GF-D8 (cell line): ENCODE data around the gene MON1A.
"Not testable (repeated sequence)": the region's sequence is repeated elsewhere in the genome, so short reads cannot be mapped to it uniquely, and the experiment has no call there.

Experiments used
- DNase-seq: peaks from one replicate; lab custom pipeline; 2025; lab: John Stamatoyannopoulos, UW

The MON1A gene

GRCh38 chr3:49917806-49918590 lies 11.6 kb downstream of the MON1A start:
- peak; percentile 34 for DNase-seq

GRCh38 chr3:49916686-49917085 lies 12.9 kb downstream of the MON1A start:
- DNase-seq = no peak

GRCh38 chr3:49914906-49915305 lies 14.7 kb downstream of the MON1A start:
- DNase-seq = peak; percentile 65

GRCh38 chr3:49912881-49913281 lies 16.7 kb downstream of the MON1A start:
- no peak for DNase-seq

- DNase-seq = no peak
These were observed 18.0 kb downstream of the MON1A start for GRCh38 chr3:49911611-49912010.

GRCh38 chr3:49911124-49911420 lies 18.5 kb downstream of the MON1A start:
- DNase-seq = no peak

GRCh38 chr3:49910409-49911123 lies 19.0 kb downstream of the MON1A start:
- no peak for DNase-seq

GRCh38 chr3:49908373-49909199 lies 21.0 kb downstream of the MON1A start:
- DNase-seq = no peak

GRCh38 chr3:49906073-49906743 lies 23.4 kb downstream of the MON1A start:
- DNase-seq = no peak

- DNase-seq = not testable (repeated sequence)
These were observed 25.2 kb downstream of the MON1A start for GRCh38 chr3:49904448-49904847.

GRCh38 chr3:49903451-49904424 lies 25.9 kb downstream of the MON1A start, which contains the start of gene MST1R:
TSS of gene MST1R (minus strand) at chr3:49903873. CDS start at chr3:49903609, 264 bp downstream.
- no peak for DNase-seq

GRCh38 chr3:49902511-49903345 lies 26.9 kb downstream of the MON1A start:
- no peak for DNase-seq

GRCh38 chr3:49901366-49902339 lies 28.0 kb downstream of the MON1A start:
- no peak for DNase-seq

- DNase-seq = no peak
These were observed 29.0 kb downstream of the MON1A start for GRCh38 chr3:49900491-49901153.

- no peak for DNase-seq
These were observed 29.8 kb downstream of the MON1A start for GRCh38 chr3:49899815-49900214.

GRCh38 chr3:49898991-49899390 lies 30.6 kb downstream of the MON1A start:
- no peak for DNase-seq

- DNase-seq = no peak
These were observed 33.3 kb downstream of the MON1A start for GRCh38 chr3:49896345-49896744.

GRCh38 chr3:49895791-49896190 lies 33.8 kb downstream of the MON1A start:
- no peak for DNase-seq
